ENCODE data around the gene ROCK1.
A peak's percentile ranks its signal among the peaks of the same experiment; 100 is the strongest.
"Not testable (repeated sequence)": the region's sequence is repeated elsewhere in the genome, so short reads cannot be mapped to it uniquely, and the experiment has no call there.

ROCK1 gene

GRCh38 chr18:21111346-21112139 lies at the start of gene ROCK1:
ROCK1 (minus strand) TSS chr18:21111813; CDS start chr18:21110910, 903 bp downstream.
- peak; percentile 97 for DNase-seq (ENCODE audit: low read depth)

- no peak for DNase-seq (ENCODE audit: low read depth)
These were observed 43.8 kb upstream of the ROCK1 start for GRCh38 chr18:21155443-21155842.

DNA sequence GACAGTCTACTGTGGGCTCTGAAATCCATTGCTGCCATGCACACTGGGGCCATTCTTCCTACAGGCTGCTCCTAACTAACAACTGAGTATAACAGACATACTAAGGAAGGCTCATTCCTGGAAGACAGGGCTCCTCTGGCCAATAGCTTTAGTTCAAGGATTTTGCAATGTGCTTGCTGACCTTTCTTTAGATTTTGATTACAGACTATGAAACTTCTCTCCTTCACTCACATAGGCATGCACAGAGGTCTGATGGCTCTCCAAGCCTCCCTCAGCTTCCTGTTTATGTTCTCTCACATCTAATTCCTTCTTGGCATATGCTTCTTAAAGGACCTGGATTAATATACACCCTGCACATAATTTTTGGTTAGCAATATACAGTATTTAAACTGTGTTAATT lies 34.4 kb upstream of the ROCK1 start:
- no peak for DNase-seq (ENCODE audit: low read depth)

GRCh38 chr18:21145371-21145770 lies 33.8 kb upstream of the ROCK1 start:
- DNase-seq (ENCODE audit: low read depth): no peak

DNA sequence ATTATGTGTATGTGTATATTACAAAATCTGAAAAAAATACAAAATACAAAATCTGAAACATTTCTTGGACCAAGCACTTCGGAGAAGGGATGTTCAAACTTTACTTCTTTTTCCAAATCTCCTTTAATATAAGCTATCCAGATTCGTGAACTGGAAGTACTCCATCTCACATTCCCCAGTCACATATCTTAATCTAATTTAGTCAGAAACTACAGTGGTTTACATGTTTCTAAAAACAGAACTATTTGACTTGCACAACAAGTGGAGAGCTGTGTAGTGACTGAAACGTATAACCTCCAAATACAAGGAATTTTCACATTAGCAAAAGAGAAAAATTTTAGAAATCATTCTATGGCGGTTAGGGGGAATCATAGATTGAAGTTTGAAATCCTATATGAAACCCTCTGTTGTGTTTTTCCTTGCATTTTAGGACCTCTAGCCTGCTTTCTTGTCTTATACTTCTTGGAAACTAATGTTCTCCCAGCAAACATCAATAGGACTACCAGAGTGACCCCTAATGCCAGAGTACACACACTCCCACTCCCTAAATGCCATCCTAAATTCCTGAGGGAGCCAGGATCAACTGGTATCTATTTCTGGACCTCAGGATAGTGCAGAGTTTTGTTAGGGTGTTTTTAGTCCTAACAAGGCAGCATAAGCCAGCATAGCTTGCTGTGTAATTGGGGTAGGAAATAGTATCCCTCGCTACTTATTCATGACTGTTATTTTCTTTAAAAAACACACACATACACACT lies 30.2 kb upstream of the ROCK1 start:
- DNase-seq (ENCODE audit: low read depth): no peak

- not testable (repeated sequence) for DNase-seq (ENCODE audit: low read depth)
These were observed 26.3 kb upstream of the ROCK1 start for GRCh38 chr18:21137719-21138488.

DNA sequence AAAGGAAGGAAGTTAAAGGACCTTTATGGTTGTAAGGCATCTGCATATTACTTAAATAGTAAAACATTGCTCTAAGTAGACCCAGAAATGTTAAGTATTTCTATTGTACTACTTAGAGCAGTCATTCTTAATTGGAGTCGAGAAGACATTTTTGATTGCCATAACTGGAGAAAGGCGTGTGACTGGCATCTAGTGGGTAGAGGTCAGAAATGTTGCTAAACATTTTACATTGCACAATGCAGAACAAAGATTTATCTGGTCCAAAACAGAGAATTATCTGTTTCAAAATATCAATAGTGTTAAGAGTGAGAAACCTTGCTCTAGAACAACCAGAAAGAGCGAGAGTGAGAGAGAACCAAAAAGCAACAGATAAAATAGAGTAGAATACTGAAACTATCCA lies 23.3 kb upstream of the ROCK1 start:
- no peak for DNase-seq (ENCODE audit: low read depth)

GRCh38 chr18:21132398-21132918 lies 20.8 kb upstream of the ROCK1 start:
- no peak for DNase-seq (ENCODE audit: low read depth)

DNA sequence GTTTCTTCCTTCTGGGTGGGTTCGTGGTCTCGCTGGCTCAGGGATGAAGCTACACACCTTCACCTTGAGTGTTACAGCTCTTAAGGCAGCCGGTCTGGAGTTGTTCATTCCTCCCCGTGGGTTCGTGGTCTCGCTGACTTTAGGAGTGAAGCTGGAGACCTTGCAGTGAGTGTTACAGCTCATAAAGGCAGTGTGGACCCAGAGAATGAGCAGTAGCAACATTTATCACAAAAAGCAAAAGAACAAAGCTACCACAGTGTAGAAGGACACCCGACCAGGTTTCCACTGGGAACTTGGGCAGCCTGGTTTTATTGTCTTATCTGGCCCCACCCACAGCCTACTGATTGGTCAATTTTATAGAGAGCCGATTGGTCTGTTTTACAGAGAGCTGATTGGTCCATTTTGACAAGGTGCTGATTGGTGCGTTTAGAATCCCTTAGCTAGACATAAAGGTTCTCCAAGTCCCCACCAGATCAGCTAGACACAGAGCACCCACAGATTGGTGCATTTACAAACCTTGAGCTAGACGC lies 20.1 kb upstream of the ROCK1 start:
- no peak for DNase-seq (ENCODE audit: low read depth)

DNA sequence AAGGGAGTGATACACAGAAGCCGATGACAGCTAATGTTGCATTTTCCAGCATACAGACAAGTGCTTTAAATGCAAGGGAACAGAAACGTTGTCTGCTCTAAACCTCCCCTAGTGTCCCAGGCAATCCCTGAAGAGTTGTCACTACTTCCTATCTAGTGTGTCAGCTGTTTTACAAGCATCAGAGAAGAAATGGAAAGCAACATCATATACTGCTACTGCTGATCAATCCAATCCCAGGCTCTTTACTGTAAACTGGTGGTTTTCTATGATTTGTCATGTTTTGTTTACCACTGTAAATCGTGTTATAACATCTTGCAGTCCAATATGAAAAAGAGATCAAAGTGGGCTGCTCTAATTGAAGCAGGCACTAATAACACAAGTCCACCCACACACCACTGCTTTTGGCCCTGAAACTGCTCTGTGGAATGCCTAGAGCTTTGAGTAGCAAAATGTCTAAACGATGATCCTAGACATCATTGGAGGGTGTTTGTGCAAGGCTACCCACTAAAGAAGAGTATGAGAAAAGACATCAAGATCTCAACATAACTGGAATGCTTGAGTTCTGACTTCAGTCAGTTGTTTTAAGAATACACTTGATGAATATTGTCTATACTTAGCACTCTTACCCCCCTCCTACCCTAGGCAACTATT lies 18.1 kb upstream of the ROCK1 start:
- DNase-seq (ENCODE audit: low read depth): no peak

- DNase-seq (ENCODE audit: low read depth): no peak
These were observed 11.8 kb upstream of the ROCK1 start for GRCh38 chr18:21123290-21123926.

DNA sequence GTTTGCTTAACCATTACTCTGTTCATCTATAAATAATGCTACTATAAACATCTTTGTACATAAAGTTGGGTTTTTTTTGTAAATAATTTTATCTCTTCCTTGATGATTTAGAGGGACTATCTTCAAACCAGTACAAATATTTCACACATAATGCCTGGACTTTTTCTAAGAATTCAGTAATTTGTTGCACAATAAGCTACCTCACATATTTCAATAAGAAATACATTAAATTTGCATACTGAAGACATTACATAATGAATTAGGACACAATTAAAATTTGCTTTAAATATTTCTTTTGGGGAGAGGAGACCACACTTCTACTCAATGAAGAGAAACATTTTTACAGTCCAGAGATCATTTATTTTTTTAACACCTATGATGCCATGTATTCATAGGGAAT lies 7.2 kb upstream of the ROCK1 start:
- no peak for DNase-seq (ENCODE audit: low read depth)

DNA sequence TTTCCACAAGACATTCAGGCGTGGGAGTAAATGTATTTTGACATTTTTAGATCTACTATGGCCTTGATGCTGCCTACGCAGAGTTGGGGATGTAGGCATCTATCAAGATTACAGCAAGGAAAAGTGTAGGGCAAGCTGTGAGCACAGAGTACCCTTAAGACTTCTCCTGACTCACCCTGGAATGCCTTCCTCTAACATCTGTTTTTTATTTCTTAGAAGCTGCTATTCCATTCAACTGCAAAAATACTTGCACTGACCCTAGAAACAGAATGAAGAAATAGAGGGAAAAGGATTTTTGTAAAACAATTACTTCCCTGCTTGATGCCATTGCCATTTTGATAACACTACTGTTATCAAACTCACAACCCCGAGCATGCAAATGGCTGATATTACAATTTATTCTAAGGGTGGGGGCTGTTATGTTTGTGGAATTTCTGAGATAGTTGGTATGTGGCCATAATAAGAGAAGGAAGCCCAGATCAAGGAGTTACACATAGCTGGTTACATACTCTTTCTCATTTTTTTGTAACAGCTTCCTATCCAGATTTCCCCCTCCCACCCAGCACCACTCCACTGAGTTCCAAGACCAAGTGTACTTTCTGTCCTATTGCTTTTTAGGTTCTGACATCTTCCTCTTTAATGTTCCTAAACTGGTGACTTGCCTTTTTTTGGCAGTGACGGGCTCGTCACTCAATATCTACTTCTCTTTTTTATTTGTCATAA lies 6.0 kb upstream of the ROCK1 start:
- DNase-seq (ENCODE audit: low read depth): no peak

DNA sequence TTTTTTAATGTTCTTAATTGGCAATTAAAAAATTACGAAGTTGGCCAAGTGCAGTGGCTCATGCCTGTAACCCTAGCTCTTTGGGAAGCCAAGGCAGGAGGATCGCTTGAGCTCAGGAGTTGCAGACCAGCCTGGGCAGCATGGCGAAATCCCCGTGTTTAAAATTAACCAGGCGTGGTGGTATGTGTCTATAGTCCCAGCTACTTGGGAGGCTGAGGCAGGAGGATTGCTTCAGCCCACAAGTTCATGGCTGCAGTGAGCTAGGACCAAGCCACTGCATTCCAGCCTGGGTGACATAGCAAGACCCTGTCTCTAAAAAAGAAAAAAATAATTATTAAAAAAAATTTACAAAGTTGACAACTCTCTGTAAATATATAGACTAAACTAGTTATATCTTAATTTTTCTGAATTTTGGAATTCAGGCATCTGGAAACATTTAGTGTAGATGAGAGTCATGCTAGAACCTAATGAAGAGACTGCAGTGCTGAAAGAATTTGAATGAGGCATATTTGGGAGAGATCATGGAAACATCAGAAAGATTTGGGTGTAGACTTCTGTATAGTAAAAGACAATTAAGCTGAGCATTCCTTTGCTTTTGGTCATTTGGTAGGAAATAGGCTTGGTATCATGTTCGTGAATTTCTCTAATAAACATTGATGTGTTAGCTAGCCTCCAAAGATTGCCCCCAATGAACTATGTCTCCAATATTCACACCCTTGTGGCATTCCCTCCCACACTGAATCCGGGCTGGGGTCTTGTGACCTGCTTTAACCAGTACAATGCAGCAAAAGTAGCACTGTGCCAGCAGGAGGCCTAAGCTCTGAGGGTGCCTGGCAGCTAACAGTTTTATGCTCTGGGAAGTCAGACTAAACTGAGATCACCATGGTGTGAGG lies 4.2 kb upstream of the ROCK1 start:
- no peak for DNase-seq (ENCODE audit: low read depth)

- DNase-seq (ENCODE audit: low read depth): no peak
These were observed 1.0 kb upstream of the ROCK1 start for GRCh38 chr18:21112543-21113105.

DNA sequence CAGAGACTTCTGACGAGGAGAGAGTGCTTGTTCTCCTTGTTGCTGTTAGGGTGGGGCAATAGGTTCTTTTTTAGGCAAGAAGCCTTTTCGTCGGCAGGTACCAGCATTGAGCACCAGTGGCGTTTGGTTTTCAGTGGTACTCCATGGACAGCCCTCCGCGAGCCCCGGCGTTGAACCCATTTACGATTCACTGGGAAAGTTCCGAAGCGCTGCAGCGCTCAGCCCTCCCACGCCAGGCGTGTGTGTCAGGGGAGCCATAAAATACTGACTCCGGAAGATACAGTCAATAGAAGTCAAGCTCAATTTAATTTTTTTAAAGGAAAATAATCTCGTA lies 494 bp upstream of the ROCK1 start:
- peak; percentile 38 for DNase-seq (ENCODE audit: low read depth)

GRCh38 chr18:21110713-21111345 lies 784 bp downstream of the ROCK1 start:
- peak; percentile 50 for DNase-seq (ENCODE audit: low read depth)

- no peak for DNase-seq (ENCODE audit: low read depth)
These were observed 1.5 kb downstream of the ROCK1 start for GRCh38 chr18:21109936-21110712.
